Osteoblast (primary cell): ENCODE results near the gene GRK4. TPM values are rescaled to one million over a fixed set of nuclear protein-coding genes. Genes with fewer than 3 reads are reported as not detected.

Source experiments
- DNase-seq: peaks from one replicate; pipeline ENCODE4 v3.0.0; 2011; ENCODE audit warnings: low spot score, mixed read lengths; ENCODE audit not compliant: insufficient read length; ENCODE audit errors: missing footprints
- H2AFZ ChIP-seq: 2 replicates; pipeline ENCODE4 v1.6.0; 2011; ENCODE audit warnings: mild to moderate bottlenecking, low read length
- H3K27ac ChIP-seq: 2 replicates; pipeline ENCODE4 v1.5.1; 2011; ENCODE audit warnings: mild to moderate bottlenecking, low read depth, low read length, moderate library complexity
- H3K27me3 ChIP-seq: 2 replicates; pipeline ENCODE4 v1.6.0; 2012; ENCODE audit warnings: mild to moderate bottlenecking, control low read depth, inconsistent platforms, low read length, moderate library complexity; ENCODE audit not compliant: insufficient read depth
- H3K36me3 ChIP-seq: 2 replicates; pipeline ENCODE4 v1.5.1; 2011; ENCODE audit warnings: mild to moderate bottlenecking, low read length, control low read depth, moderate library complexity; ENCODE audit not compliant: insufficient read depth
- H3K4me1 ChIP-seq: 2 replicates; pipeline ENCODE4 v1.5.1; 2011; ENCODE audit warnings: mild to moderate bottlenecking, low read length, control low read depth, moderate library complexity; ENCODE audit not compliant: insufficient read depth
- H3K4me2 ChIP-seq: 2 replicates; pipeline ENCODE4 v1.6.0; 2011; ENCODE audit warnings: mild to moderate bottlenecking, low read length; ENCODE audit not compliant: insufficient read depth
- H3K4me3 ChIP-seq: fragments of 200-600 bp; sonication (generic); 3 replicates; pipeline ENCODE4 v1.5.1; 2012; ENCODE audit warnings: mild to moderate bottlenecking, low read length, inconsistent platforms; ENCODE audit not compliant: insufficient read depth
- H3K79me2 ChIP-seq: 2 replicates; pipeline ENCODE4 v1.6.0; 2012; ENCODE audit warnings: mild to moderate bottlenecking, low read length, control low read depth, inconsistent platforms; ENCODE audit not compliant: insufficient read depth
- H3K9me3 ChIP-seq: 2 replicates; pipeline ENCODE4 v1.5.1; 2011; ENCODE audit warnings: low read depth, low read length, control low read depth
- H4K20me1 ChIP-seq: 2 replicates; pipeline ENCODE4 v1.6.0; 2012; ENCODE audit warnings: mild to moderate bottlenecking, low read length, control low read depth; ENCODE audit not compliant: insufficient read depth
- total RNA-seq: library from RNA; depleted of rRNA; stranded (reverse); fragments of >200 nt; gene quantifications from 2 replicates; pipeline ENCODE4 v1.2.3, GENCODE V29; 2012
- TF ChIP-seq, protein P1 (sequence below): IDR thresholded peaks from 2 replicates; pipeline ENCODE4 v1.5.1; 2011; ENCODE audit warnings: mild to moderate bottlenecking, low read depth, low read length, moderate library complexity; ENCODE audit errors: extremely low read depth

The GRK4 gene
- total RNA-seq, 1 donor, result 7.6 TPM

DNA sequence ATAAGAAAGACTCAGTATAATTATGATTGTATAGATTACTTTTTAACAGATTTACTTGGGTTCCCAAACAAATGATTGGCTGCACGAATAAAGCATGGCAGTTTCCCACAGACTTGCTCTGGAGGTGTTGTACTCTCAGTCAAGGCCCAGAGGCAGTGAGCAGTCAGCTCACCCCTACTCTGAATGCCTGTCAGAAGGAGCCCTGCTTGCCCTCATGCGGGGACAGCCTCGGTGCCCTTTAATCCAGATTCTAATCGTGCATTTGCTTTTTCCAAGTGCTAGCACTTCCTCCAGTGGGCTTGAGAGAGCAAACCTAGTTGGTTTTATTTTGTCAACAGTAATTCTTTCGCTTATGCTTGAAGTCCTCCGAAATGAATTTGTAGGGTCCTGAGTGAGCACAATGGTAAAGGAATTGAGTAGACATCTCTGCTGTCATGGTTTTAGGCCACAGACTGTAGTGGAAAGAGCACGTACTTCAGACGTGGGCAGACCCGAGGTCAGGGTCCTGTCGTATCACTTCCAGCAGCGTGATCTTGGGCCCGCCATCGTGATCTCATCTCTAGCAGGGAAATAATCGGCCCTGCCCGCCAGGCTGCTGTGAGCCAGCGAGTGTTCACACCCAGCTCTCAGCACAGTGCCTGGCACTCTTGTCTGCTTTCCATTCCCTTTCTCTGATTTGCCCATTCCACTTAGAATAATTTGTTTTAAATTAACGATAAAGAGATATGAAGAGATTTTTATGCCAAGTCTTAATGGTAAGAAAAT lies 48.3 kb downstream of the GRK4 start:
- Histone ChIP-seq H3K4me3 (no peak overlapping the region), H3K4me1 (peaks cover 9% of the 10 kb centered on the region), H4K20me1 (no peaks in the 10 kb centered on the region), H3K79me2 (no peaks in the 10 kb centered on the region), H3K9me3 (no peaks in the 10 kb centered on the region), H3K27ac (no peak overlapping the region), H3K27me3 (no peaks in the 10 kb centered on the region), H3K36me3 (no peaks in the 10 kb centered on the region), H2AFZ (no peak overlapping the region), H3K4me2 (no peak overlapping the region)
- peak; percentile 42 for DNase-seq
- TF ChIP-seq, protein P1, sequence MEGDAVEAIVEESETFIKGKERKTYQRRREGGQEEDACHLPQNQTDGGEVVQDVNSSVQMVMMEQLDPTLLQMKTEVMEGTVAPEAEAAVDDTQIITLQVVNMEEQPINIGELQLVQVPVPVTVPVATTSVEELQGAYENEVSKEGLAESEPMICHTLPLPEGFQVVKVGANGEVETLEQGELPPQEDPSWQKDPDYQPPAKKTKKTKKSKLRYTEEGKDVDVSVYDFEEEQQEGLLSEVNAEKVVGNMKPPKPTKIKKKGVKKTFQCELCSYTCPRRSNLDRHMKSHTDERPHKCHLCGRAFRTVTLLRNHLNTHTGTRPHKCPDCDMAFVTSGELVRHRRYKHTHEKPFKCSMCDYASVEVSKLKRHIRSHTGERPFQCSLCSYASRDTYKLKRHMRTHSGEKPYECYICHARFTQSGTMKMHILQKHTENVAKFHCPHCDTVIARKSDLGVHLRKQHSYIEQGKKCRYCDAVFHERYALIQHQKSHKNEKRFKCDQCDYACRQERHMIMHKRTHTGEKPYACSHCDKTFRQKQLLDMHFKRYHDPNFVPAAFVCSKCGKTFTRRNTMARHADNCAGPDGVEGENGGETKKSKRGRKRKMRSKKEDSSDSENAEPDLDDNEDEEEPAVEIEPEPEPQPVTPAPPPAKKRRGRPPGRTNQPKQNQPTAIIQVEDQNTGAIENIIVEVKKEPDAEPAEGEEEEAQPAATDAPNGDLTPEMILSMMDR, result no peak

DNA sequence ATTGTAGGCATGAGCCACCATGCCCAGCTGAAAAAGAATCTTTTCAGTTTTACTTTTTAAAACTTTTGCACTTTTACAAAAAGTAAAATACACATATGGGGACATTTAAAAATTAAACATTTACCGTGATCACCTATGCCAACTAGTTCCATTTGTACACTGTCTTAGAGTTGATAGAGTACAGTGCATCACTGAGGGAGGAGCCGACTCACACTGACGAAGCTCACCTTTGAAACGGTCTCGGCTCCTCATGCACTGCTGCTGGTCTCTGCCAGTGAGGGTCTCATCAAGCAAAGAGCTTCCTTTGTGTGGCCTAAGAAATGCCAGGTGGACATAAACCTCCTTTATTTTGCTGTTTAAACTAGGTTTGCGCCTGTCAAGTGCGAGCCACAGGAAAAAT lies 50.0 kb downstream of the GRK4 start:
- TF ChIP-seq, protein P1, result no peak
- H3K27ac ChIP-seq, result no peak overlapping the region
- no peak overlapping the region for H3K4me3 ChIP-seq
- H2AFZ ChIP-seq, result no peak overlapping the region
- peaks cover 9% of the 10 kb centered on the region for H3K4me1 ChIP-seq
- DNase-seq, result no peak
- H3K79me2 ChIP-seq, result no peaks in the 10 kb centered on the region
- no peak overlapping the region for H3K4me2 ChIP-seq
- H4K20me1 ChIP-seq, result no peaks in the 10 kb centered on the region
- no peaks in the 10 kb centered on the region for H3K36me3 ChIP-seq
- no peaks in the 10 kb centered on the region for H3K27me3 ChIP-seq
- no peaks in the 10 kb centered on the region for H3K9me3 ChIP-seq

DNA sequence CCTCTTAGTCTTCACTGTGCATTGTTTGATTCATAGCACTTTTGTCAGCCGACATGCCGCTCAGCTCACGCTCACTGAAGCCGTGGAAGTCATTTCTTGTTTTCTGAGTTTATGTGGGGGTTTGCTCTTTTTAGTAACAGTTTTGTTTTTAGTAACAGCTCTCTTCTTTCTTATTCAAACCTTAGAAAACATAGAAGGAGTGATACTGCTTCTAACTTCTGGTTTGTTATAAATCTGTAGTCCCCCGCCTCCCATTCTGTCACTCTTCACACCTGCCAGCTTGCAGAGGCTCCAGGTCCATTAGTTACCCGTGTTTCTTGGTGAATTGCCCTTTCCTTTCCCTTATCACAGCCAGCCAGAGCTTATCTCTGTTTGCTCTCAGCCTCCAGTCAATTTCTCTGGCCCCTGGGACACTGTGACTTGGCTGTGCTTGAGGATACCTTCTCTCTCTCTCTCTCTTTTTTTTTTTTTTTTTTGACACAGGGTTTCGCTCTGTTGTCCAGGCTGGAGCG lies 50.5 kb downstream of the GRK4 start:
- no peaks in the 10 kb centered on the region for H3K27me3 ChIP-seq
- no peak overlapping the region for H3K4me3 ChIP-seq
- no peaks in the 10 kb centered on the region for H3K79me2 ChIP-seq
- no peak overlapping the region for H3K4me2 ChIP-seq
- no peaks in the 10 kb centered on the region for H3K9me3 ChIP-seq
- peaks cover 9% of the 10 kb centered on the region for H3K4me1 ChIP-seq
- H3K36me3 ChIP-seq, result no peaks in the 10 kb centered on the region
- H3K27ac ChIP-seq, result no peak overlapping the region
- H4K20me1 ChIP-seq, result no peaks in the 10 kb centered on the region
- DNase-seq, result peak; percentile 29
- H2AFZ ChIP-seq, result no peak overlapping the region
- TF ChIP-seq, protein P1, result no peak

DNA sequence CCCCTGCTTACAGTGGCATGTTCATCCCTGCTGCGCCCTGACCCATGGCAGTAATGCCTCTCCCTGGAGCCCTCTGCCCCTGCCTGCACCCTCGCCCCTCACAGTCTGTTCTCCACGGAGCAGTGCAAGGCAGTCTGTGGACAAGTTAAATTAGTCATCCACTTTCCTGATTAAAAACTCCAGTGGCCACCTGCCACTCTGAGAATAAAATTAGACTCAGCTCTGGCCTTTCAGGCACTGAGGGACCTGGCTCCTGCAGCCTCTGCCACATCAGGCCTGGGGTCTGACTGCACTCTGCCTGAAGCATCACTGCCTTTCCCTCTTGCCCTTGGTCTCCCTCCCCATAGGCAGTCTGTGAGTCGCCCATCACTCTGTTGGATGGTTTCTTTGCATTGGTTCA lies 53.6 kb downstream of the GRK4 start:
- H3K27ac ChIP-seq, result no peak overlapping the region
- H2AFZ ChIP-seq, result no peak overlapping the region
- H4K20me1 ChIP-seq, result no peaks in the 10 kb centered on the region
- peak; percentile 60 for DNase-seq
- no peaks in the 10 kb centered on the region for H3K36me3 ChIP-seq
- no peak overlapping the region for H3K4me3 ChIP-seq
- no peaks in the 10 kb centered on the region for H3K4me1 ChIP-seq
- H3K9me3 ChIP-seq, result no peaks in the 10 kb centered on the region
- TF ChIP-seq, protein P1, result no peak
- H3K79me2 ChIP-seq, result no peaks in the 10 kb centered on the region
- no peak overlapping the region for H3K4me2 ChIP-seq
- no peaks in the 10 kb centered on the region for H3K27me3 ChIP-seq
